Measurements from ENCODE around the gene AUTS2. TPM values are rescaled to one million over a fixed set of nuclear protein-coding genes. Genes with fewer than 3 reads are reported as not detected.
"Not testable (repeated sequence)": the region's sequence is repeated elsewhere in the genome, so short reads cannot be mapped to it uniquely, and the experiment has no call there.

Gene AUTS2
- total and polyA plus RNA-seq, 4 experiments from 2014 or later, result 3.4 to 35.2 (median 25.5) TPM

DNA sequence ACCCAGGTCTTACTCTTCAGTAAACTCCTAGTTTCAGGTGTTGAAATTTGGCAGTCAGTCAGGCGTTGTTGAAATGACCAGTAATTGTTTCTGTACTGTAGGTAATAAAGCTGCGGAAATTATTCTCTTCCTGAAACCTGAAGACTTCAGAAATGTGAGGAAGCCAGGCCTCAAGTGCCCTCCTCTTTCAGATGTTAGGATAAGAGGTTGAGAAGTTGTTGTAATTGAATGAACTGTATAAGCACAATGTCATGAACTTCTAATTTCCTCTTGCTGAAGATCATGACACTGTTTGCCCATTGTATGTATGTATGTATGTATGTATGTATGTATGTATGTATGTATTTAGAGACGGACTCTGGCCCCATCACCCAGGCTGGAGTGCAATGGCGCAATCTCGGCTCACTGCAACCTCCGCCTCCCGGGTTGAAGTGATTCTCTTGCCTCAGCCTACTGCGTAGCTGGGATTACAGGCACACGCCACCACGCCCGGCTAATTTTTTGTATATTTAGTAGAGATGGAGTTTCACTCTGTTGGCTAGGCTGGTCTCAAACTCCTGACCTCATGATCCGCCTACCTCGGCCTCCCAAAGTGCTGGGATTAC lies 1131.4 kb downstream of the AUTS2 start:
- H3K4me1 ChIP-seq (ENCODE audit: insufficient read depth, low read length); H3K36me3 Mint-ChIP-seq; POLR2A ChIA-PET (ENCODE audit: partially characterized antibody); H3K27ac ChIP-seq (ENCODE audit: low read depth, low read length); H3K27me3 ChIP-seq (ENCODE audit: insufficient read depth, low read length); H3K4me3 Mint-ChIP-seq; H3K9me3 ChIP-seq (ENCODE audit: control insufficient read depth in 1 of 2, low read length in 2 of 2); H3K36me3 ChIP-seq (ENCODE audit: insufficient read depth, low read length); H3K9me3 Mint-ChIP-seq; intact Hi-C loops (cut with micrococcal nuclease); H3K27me3 Mint-ChIP-seq; CTCF ChIA-PET (ENCODE audit: partially characterized antibody); DNase-seq; H3K4me3 ChIP-seq (ENCODE audit: low read length in 2 of 2): not testable (repeated sequence)
- Mint-ChIP-seq H3K27ac (peak overlapping the region in 1 of 7 donors; percentile 61), H3K4me1 (peaks cover 18 to 55% (median 22%) of the 10 kb centered on the region in 4 donors)

DNA sequence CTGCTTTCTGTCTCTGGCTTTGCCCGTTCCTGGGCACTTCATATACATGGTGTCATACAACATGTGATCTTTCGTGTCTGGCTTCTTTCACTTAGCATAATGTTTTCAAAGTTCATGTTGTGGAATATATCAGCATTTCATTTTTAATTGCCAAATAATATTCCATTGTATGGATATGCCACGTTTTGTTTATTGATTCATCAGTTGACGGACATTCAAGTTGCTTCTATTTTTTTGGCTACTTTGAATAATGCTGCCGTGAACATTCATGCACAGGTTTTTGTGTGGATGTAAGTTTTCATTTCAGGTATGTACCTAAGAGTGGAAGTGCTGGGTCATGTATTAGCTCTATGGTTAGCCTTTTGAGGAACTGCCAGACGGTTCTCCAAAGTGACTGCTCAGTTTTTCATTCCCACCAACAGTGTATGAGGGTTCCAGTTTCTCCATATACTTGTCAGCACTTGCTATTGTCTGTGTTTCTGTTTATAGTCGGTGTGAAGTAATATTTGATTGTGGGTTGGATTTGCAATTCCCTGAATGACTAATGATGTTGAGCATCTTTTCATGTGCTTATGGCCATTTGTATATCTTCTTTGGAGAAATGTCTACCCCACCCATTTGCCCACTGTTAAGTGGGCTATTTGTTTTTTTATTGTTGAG lies 1132.3 kb downstream of the AUTS2 start:
- Mint-ChIP-seq H3K27me3 (no peaks in the 10 kb centered on the region), H3K36me3 (no peaks in the 10 kb centered on the region), H3K9me3 (peaks cover 0 to 3% (median 0%) of the 10 kb centered on the region in 8 donors), H3K27ac (peak overlapping the region in 1 of 7 donors; percentile 52), H3K4me1 (peaks cover 16 to 55% (median 24%) of the 10 kb centered on the region in 4 donors), H3K4me3 (no peak overlapping the region)
- Histone ChIP-seq H3K9me3 (ENCODE audit: control insufficient read depth in 1 of 2, low read length in 2 of 2) (no peaks in the 10 kb centered on the region), H3K4me3 (ENCODE audit: low read length in 2 of 2) (no peak overlapping the region), H3K36me3 (ENCODE audit: insufficient read depth, low read length) (no peaks in the 10 kb centered on the region), H3K27me3 (ENCODE audit: insufficient read depth, low read length) (no peaks in the 10 kb centered on the region), H3K27ac (ENCODE audit: low read depth, low read length) (no peak overlapping the region), H3K4me1 (ENCODE audit: insufficient read depth, low read length) (no peaks in the 10 kb centered on the region)
- intact Hi-C loops (cut with micrococcal nuclease), result no loop called here
- DNase-seq, result no peak
- ChIA-PET POLR2A (ENCODE audit: partially characterized antibody) (no interaction called here), CTCF (ENCODE audit: partially characterized antibody) (no interaction called here)

GRCh38 chr7:70733090-70733489 lies 1134.8 kb downstream of the AUTS2 start:
- Histone ChIP-seq H3K27me3 (ENCODE audit: insufficient read depth, low read length) (no peaks in the 10 kb centered on the region), H3K9me3 (ENCODE audit: control insufficient read depth in 1 of 2, low read length in 2 of 2) (no peaks in the 10 kb centered on the region), H3K27ac (ENCODE audit: low read depth, low read length) (no peak overlapping the region), H3K36me3 (ENCODE audit: insufficient read depth, low read length) (no peaks in the 10 kb centered on the region), H3K4me1 (ENCODE audit: insufficient read depth, low read length) (no peaks in the 10 kb centered on the region), H3K4me3 (ENCODE audit: low read length in 2 of 2) (no peak overlapping the region)
- peak overlapping the region in 1 of 8 donors; percentile 17 for H3K4me3 Mint-ChIP-seq
- POLR2A ChIA-PET (ENCODE audit: partially characterized antibody), result no interaction called here
- CTCF ChIA-PET (ENCODE audit: partially characterized antibody), result interaction anchor here (0.9 kb wide), 1 partner anchor 18 kb away, joined by 4 read pairs; no protein-coding TSS in a partner anchor
- no peak overlapping the region for H3K27ac Mint-ChIP-seq
- H3K36me3 Mint-ChIP-seq, result no peaks in the 10 kb centered on the region
- H3K9me3 Mint-ChIP-seq, result peaks cover 0 to 3% (median 0%) of the 10 kb centered on the region in 8 donors
- peaks cover 28 to 61% (median 35%) of the 10 kb centered on the region in 4 donors for H3K4me1 Mint-ChIP-seq
- no peaks in the 10 kb centered on the region for H3K27me3 Mint-ChIP-seq
- no peak for DNase-seq
- intact Hi-C loops (cut with micrococcal nuclease), result no loop called here

- H3K4me3 Mint-ChIP-seq, result peak overlapping the region in 1 of 8 donors; percentile 21
Measured at GRCh38 chr7:70734411-70734810, 1136.1 kb downstream of the AUTS2 start.

DNA sequence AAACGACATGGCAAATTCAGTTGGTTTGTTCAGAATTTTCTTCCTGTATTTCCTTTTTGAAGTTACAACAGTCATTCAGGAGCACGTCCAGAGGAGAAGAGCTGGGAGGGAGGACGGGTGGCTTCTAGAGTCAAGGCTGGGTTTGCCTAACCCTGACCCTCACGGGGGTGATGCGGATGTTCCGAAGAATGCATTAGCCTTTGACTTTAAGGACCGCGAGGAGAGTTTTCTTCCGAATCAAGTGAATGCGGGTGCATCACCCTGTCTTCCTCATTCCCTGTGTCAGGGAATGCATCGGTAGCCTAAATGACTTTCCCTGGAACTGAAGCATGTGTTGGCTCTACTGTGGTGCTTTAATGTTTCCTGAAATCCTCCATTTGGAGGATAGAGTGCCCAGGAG lies 1137.0 kb downstream of the AUTS2 start:
- H3K36me3 ChIP-seq (ENCODE audit: insufficient read depth, low read length), result no peaks in the 10 kb centered on the region
- POLR2A ChIA-PET (ENCODE audit: partially characterized antibody), result interaction anchor here (1.0 kb wide), 1 partner anchor 13 kb away, joined by 3 read pairs; no protein-coding TSS in a partner anchor
- H3K27me3 ChIP-seq (ENCODE audit: insufficient read depth, low read length), result no peaks in the 10 kb centered on the region
- H3K9me3 ChIP-seq (ENCODE audit: control insufficient read depth in 1 of 2, low read length in 2 of 2), result no peaks in the 10 kb centered on the region
- intact Hi-C loops (cut with micrococcal nuclease), result no loop called here
- no peaks in the 10 kb centered on the region for H3K4me1 ChIP-seq (ENCODE audit: insufficient read depth, low read length)
- DNase-seq, result no peak
- H3K9me3 Mint-ChIP-seq, result peaks cover 0 to 3% (median 0%) of the 10 kb centered on the region in 8 donors
- peak overlapping the region in 4 of 8 donors; percentile 3 to 54 (median 22) for H3K4me3 Mint-ChIP-seq
- CTCF ChIA-PET (ENCODE audit: partially characterized antibody), result interaction anchor here (1.0 to 1.2 kb wide), 2 partner anchors 18 to 41 kb away, joined by 3 read pairs; no protein-coding TSS in a partner anchor
- no peaks in the 10 kb centered on the region for H3K36me3 Mint-ChIP-seq
- peaks cover 27 to 66% (median 44%) of the 10 kb centered on the region in 4 donors for H3K4me1 Mint-ChIP-seq
- no peak overlapping the region for H3K27ac ChIP-seq (ENCODE audit: low read depth, low read length)
- no peaks in the 10 kb centered on the region for H3K27me3 Mint-ChIP-seq
- no peak overlapping the region for H3K4me3 ChIP-seq (ENCODE audit: low read length in 2 of 2)
- peak overlapping the region in 3 of 7 donors; percentile 17 to 61 (median 43) for H3K27ac Mint-ChIP-seq

More at GRCh38 chr7:70734411-70734810, 1136.1 kb downstream of the AUTS2 start:
- DNase-seq, result no peak
- H3K36me3 ChIP-seq (ENCODE audit: insufficient read depth, low read length), result no peaks in the 10 kb centered on the region
- intact Hi-C loops (cut with micrococcal nuclease), result no loop called here
- Mint-ChIP-seq H3K9me3 (peaks cover 0 to 3% (median 0%) of the 10 kb centered on the region in 8 donors), H3K27ac (peak overlapping the region in 2 of 7 donors; percentile 40 to 43), H3K27me3 (no peaks in the 10 kb centered on the region), H3K4me1 (peaks cover 30 to 62% (median 39%) of the 10 kb centered on the region in 4 donors), H3K36me3 (no peaks in the 10 kb centered on the region)
- CTCF ChIA-PET (ENCODE audit: partially characterized antibody), result interaction anchor here (1.0 to 1.2 kb wide), 2 partner anchors 17 to 42 kb away, joined by 3 read pairs; no protein-coding TSS in a partner anchor
- H3K9me3 ChIP-seq (ENCODE audit: control insufficient read depth in 1 of 2, low read length in 2 of 2), result no peaks in the 10 kb centered on the region
- H3K4me1 ChIP-seq (ENCODE audit: insufficient read depth, low read length), result no peaks in the 10 kb centered on the region
- H3K27me3 ChIP-seq (ENCODE audit: insufficient read depth, low read length), result no peaks in the 10 kb centered on the region
- POLR2A ChIA-PET (ENCODE audit: partially characterized antibody), result interaction anchor here (0.6 kb wide), 1 partner anchor 19 kb away, joined by 3 read pairs; no protein-coding TSS in a partner anchor
- H3K27ac ChIP-seq (ENCODE audit: low read depth, low read length), result no peak overlapping the region
- no peak overlapping the region for H3K4me3 ChIP-seq (ENCODE audit: low read length in 2 of 2)

GRCh38 chr7:70736715-70737460 lies 1138.6 kb downstream of the AUTS2 start:
- Histone ChIP-seq H3K4me3 (ENCODE audit: low read length in 2 of 2) (no peak overlapping the region), H3K27me3 (ENCODE audit: insufficient read depth, low read length) (no peaks in the 10 kb centered on the region), H3K4me1 (ENCODE audit: insufficient read depth, low read length) (no peaks in the 10 kb centered on the region), H3K9me3 (ENCODE audit: control insufficient read depth in 1 of 2, low read length in 2 of 2) (no peaks in the 10 kb centered on the region), H3K36me3 (ENCODE audit: insufficient read depth, low read length) (no peaks in the 10 kb centered on the region), H3K27ac (ENCODE audit: low read depth, low read length) (no peak overlapping the region)
- H3K4me3 Mint-ChIP-seq, result peak overlapping the region in 7 of 8 donors; percentile 11 to 77 (median 59)
- H3K9me3 Mint-ChIP-seq, result peaks cover 0 to 3% (median 0%) of the 10 kb centered on the region in 8 donors
- ChIA-PET CTCF (ENCODE audit: partially characterized antibody) (no interaction called here), POLR2A (ENCODE audit: partially characterized antibody) (no interaction called here)
- H3K27me3 Mint-ChIP-seq, result no peaks in the 10 kb centered on the region
- no peaks in the 10 kb centered on the region for H3K36me3 Mint-ChIP-seq
- H3K27ac Mint-ChIP-seq, result peak overlapping the region in 5 of 7 donors; percentile 5 to 84 (median 48)
- DNase-seq, result no peak
- H3K4me1 Mint-ChIP-seq, result peaks cover 27 to 69% (median 47%) of the 10 kb centered on the region in 4 donors
- intact Hi-C loops (cut with micrococcal nuclease), result no loop called here

All from CD4-positive, alpha-beta memory T cell (primary cell).